T-helper 9 cell (primary cell): ENCODE measurements around the gene HRH4.

Experiments used
- DNase-seq: peaks from one replicate; pipeline ENCODE4 v3.0.0-alpha.2; 2020

HRH4 gene

DNA sequence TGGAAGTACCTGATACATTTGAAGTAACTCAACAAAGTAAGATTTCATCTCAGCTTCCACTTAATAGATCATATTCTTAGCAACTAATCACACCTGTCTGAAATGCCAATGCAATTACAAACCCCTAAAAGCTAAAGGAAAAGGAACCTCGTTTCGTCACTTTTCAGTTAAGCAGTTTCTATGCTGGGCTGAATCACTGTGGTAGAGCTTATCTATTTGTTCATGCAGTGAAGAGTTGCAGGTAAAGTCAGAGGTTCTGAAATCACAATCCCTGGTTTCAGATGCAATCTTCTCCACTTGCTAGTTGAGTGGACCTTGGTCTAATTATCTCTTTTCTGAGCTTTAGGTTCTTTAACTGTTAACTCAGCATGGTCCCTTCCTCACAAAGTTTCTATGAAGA, 6.3 kb downstream of the HRH4 start:
- no peak for DNase-seq

DNA sequence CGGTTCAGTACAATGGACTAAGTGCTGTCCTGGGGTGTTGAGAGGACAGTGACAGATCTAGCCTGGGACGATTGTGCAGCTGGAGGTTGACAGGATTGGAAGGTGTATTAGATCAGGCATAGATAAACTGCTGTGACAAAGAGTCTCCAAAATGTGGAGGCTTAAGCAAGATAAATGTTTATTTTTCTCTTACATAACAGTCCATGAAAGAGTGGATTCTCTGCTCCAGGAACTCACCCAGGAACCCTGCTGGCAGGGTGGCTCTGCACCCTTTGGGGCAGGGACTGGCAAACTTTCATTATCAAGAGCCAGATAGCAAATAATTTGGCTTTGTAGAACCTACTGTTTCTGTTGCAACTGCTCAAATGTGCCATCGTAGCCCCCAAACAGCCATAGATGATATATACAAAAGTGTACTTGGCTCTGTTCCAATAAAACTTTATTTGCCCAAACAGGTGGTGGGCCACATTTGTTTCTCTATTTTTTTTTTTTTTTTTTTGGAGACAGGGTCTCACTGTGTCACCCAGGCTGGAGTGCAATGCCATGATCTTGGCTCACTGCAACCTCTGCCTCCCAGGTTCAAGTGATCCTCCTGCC, 9.7 kb downstream of the HRH4 start:
- no peak for DNase-seq

GRCh38 chr18:24470805-24471204, 10.4 kb downstream of the HRH4 start:
- DNase-seq = no peak

DNA sequence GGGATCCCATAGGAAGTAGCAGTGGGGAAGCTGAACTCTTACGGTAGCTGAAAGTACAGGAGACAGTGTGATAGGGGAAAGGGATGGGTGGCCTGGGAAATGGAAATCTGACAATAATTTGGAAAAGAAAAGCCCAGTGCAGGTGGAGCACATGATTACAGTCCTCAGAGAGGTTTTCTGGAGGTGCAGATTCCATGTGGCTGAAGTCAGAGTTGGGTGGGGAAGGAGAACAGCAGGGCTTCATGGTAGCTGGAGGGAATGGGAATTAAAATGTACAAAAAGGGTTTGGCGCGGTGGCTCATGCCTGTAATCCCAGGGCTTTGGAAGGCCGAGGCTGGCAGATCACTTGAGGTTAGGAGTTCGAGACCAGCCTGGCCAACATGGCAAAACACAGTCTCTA, 12.2 kb downstream of the HRH4 start:
- DNase-seq = no peak

DNA sequence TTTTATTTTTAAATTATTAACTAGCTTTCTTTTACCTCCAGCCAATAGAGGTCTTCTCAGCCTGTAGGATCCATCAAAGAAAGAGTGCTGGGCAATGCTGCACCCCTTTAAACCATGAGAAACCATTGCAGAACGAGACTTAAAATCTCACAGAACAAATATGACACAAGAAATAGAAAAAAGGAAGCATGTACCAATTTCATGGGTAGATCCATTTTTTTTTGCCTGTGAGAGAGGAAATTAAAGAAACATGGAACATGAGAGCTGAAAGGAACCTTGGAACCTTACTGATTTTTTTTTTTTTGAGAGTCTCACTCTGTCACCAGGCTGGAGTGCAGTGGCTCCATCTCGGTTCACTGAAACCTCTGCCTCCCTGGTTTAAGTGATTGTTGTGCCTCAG, 14.0 kb downstream of the HRH4 start:
- DNase-seq = no peak

DNA sequence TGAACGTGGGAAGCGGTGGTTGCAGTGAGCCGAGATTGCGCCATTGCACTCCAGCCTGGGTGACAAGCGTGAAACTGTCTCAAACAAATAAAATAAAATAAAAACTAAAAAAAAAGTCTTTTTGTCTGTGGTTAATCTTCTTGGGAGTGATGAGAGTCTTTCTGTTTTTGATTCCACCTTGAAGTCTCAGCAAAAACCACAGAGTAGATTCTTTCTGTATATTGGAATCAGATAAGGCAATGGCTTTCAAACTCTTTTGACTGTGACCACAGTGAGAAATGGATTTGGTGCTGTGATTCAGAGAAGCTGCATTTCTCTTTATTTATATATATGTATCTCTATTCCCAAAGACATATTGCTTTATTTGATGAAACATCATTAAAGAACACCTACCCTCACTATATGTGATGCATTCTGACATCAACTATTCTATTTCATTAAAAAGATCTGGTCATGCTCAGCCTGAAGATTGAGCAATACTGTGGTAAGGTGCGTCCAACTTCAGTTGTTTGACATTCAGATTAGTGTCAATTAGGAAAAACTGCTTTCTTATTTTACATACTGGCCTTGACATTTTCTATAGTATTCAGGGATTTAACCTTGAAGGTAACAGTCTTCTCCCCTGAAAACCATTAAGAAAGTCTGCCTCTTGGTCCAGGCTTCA, 15.6 kb downstream of the HRH4 start:
- DNase-seq = no peak

- DNase-seq = no peak
These were observed 18.9 kb downstream of the HRH4 start for GRCh38 chr18:24479371-24479770.

DNA sequence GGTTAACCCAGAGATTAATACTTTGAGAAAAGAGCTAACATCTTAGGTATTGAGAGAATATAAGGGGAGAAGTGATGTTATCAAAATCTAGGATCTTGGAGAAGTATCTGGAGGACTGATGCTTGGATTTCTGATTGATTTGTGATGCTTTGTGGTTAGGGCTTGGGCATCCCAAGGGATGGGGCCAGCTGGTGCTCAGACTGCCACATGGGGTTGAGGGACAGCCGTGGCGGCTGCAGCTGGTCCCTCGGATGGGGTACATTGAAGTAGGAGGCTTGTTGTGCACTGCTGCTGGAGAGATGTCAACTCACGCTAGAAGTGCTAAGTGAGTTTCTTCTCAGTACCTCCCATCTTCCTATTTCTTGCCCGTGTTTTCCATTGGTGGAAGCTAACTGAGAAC, 22.4 kb downstream of the HRH4 start:
- no peak for DNase-seq

DNA sequence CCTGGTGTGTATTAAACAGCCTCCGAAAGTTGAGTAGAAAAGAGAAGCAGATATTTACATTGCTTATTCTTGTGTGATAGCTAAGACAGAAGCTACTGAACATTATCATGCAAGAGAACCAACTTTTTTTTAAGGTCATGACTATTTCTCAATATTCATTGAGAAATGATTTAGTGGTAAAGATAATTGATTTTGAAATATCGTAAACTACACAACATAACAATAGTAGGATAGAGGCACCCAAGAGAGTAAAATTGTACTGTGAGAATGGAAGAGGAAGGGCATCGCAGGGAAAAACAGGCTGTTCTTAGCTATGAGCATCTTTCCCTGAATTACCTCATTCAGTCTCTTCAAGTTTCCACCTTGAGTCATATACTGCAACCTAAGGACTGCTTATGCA, 25.2 kb downstream of the HRH4 start:
- no peak for DNase-seq

GRCh38 chr18:24486684-24487083, 26.2 kb downstream of the HRH4 start:
- DNase-seq = no peak

DNA sequence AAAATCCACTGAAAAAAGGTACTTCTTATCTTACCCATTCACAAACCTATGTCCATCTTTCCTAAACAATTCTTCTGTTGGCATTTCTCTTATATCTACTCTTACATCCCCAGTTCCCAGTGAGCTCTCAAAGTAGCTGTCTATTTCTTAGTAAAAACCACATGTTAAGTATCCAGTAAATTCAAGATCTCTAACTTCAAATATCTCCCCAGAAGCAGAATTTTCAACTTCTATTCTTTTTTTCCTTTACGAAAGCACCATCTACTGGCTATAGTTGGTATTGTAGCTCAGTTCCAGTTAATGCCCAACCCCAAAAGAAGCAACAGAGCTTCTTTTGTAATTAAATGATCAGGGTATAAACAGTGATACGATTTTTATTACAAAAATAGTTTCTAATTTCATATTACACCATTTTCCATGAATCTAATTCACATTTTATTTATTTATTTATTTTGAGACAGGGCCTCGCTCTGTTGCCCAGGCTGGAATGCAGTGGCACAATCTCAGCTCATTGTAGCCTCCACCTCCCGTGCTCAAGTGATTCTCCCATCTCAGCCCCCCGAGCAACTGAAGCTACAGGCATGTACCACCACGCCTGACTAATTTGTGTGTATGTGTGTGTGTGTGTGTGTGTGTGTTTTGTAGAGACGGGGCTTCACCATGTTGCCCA, 28.5 kb downstream of the HRH4 start:
- DNase-seq = no peak

- DNase-seq = no peak
These were observed 30.1 kb downstream of the HRH4 start for GRCh38 chr18:24490539-24490938.

DNA sequence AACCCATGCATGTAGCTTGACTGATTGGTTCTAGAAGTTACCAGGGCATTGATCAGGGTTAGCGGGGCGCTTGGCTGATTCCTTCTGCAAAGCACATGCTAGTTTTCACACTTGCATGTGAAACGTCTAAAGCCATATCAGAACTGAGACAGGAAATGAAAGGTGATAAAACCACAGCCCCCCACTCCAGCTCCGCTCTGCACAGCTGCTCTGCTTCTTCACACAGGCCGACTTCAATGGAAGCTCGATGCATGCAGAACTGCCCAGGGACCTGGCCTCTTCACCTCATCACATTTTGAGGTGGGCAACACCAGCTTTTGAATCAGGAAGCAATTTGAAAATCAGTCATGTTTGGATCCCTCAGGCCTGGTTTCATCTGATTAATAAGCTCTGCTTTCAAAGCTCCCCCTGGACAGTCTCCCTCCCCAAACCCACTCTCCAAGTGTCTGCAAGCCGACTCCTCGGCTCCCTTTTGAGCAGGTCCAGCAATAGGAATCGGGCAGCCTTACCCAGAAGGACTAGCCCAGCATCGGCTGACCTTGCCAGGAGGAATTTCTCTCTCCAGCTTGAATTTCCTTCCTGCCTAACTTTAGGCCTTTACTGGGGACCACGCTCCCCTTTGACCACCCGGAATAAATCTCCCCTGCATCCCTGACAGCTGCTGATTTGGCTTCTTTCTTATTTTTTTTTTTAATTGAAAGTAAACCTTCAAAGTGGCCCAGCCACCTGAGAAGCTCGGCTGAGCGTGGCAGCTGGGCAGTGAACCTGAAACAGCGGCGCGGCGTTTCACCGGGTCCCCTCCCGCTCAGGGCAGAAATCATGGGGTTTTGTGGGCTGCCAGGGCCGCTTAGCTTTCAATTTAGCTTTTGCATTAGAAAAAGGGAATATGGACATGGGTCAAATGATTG, 31.7 kb downstream of the HRH4 start:
- no peak for DNase-seq

DNA sequence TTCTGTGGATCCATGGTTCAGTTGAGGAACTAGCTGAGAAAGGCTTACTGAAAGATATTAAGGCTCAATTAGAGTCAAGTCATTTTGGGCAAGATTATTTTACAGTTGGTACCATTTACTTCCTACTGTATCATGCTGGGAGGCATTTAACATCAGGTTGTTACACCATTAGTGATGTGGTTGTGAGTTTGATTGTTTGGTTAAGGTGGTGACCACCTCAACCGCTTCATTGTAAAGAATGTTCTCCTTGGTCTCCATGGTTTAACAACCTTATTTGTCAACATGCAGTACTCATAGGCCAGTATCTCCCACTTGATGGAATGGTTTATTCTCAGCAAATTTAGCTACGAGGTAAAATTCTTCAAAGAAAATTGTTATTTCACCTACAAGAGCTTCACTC, 34.1 kb downstream of the HRH4 start:
- DNase-seq = no peak

DNA sequence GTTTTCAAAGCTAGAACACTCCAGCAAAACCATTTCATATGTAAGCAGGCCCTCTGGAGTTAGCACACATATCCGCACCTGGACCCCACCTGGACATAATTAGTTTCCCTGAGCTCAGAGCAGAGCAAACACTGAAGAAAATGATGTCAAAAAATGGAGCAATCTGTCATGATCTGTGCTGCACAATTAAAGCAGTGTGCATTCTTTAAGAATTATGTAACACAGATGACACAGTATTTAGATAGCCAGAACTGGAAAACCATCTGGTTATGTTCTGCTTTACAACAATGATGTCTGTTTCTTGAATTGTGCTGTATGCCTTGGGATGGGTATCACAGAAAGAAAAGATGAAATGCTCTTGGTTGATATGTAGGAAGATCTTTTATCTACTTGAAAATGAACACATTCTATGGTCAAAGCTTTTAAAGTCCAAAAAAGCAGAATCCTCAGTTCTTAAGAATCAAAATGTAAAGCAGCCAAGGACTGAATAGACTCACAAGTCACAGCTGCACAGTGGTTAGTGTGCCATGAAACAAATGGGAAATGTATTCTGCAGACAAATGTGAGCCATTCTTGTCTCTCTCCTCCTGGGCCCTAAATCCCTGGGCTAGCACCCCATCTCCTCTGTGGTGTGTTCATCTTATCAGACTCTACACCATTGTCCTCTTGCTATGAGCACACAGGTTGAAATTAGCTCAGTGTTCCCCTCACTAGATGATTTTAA, 36.8 kb downstream of the HRH4 start:
- no peak for DNase-seq

DNA sequence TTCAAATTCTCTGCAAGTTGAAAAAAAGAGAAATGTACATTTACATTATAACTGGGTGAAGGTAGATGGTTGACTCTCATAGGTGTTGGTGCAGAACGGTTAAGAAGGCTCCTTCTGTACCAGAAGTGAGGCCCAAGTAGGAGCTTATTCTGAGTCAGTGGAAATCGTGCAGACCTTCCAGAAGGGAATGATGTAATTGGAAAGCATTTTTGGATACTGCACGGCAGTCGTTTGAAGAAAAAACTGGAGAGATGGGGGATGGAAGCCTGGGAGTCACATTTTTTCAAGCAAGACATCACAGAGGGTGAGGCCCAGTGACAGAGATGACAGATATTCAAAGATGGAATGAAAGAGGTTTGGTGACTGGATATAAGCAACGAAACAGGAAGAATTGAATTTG, 39.4 kb downstream of the HRH4 start:
- DNase-seq = no peak

DNA sequence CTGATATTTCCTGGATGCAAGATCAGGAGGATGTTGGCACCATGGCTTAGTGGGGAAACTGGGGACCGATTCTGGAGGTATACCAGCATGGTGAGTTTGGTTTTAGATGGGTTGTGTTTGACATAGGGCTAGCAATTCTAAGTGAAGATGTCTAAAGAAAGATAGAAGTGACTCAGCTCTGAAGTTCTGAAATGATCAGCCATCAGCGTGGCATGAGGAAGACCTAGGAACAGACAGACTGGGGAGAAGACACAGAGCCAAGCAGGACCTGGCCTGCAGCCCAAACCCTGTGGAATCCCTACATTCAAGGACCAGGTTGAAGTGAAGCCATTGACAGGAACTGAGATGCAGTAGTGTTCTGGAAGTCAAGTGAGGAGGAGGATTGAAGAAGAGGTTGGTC, 39.8 kb downstream of the HRH4 start:
- no peak for DNase-seq

GRCh38 chr18:24500766-24501165, 40.3 kb downstream of the HRH4 start:
- DNase-seq = no peak

DNA sequence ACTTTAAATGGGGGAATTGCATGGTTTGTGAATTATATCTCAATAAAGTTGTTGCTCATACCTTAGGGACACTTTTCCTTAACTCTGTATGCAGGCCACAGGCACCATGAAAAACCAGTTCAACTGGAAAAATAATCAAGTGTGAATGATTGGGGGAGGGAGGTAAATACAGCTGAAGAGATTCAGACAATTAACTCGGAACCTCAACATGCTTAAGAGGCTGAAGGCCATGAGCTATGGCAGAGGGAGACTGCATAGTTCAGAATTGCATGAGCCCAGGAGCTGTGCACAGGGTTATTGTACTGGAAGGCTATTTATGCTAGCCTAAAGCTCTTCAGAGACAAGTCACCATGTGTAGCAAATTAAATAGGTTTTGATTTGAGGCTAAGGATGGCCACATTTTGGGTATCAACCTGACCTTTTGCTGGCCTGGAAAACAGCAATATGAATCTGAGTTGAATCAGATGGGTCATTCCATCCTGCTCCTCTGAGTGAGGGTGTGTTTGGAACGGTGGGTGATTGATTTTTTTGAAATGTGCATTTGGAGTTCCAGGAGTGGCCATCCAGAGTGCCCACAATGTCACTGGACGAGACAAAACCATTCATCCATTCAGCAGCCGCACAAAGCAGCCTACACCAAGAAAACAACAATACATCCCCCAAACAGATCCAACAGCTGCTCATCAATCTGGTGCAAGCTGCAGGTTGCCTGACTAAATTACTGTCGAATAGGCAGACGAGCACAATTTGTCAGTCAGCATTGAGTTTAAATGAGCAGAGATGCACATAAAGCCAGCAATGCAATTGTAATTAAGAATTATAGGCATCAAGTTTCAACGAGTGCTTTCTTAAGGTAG, 42.5 kb downstream of the HRH4 start:
- DNase-seq = no peak

DNA sequence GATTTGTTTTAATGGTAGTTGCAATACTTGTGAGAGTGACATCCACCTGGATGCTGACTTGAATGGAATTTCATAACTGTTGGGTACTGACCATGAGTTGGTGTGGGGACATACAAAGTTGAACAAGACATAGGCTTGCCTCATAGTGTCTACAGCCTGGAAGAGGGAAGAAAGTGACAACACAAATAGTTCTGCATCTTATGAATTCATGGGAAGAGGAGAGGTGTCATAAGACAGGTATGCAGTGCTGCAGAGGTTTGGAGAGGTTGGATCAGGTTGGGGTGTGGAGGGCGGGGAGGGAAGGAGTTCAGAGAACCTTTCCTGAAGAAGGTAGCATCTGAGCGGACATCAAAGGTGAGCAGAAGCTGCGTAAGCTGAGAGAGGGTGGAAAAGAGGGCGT, 44.0 kb downstream of the HRH4 start:
- DNase-seq = no peak

- DNase-seq = no peak
These were observed 45.7 kb downstream of the HRH4 start for GRCh38 chr18:24506175-24506574.

- DNase-seq = no peak
These were observed 49.0 kb downstream of the HRH4 start for GRCh38 chr18:24509435-24509834.
